Skeletal muscle tissue (tissue), 4 donors: Measurements from ENCODE around the gene B4GALT4. TPM values are rescaled to one million over a fixed set of nuclear protein-coding genes. Genes with fewer than 3 reads are reported as not detected.

Experiments
- H3K27ac ChIP-seq: one replicate; pipeline ENCODE4 v1.7.0; 2013; ENCODE audit warnings: mild to moderate bottlenecking, low read depth, low read length, inconsistent platforms
- H3K27me3 ChIP-seq, 3 donors: one replicate each; pipeline ENCODE4 v1.7.0; 2013; ENCODE audit warnings: low read length in 3 of 3; ENCODE audit not compliant: control insufficient read depth in 3 of 3, insufficient read depth in 3 of 3
- H3K36me3 ChIP-seq, 3 donors: one replicate each; pipeline ENCODE4 v1.7.0; 2013; ENCODE audit warnings: low read length in 3 of 3; ENCODE audit not compliant: control insufficient read depth in 3 of 3, insufficient read depth in 3 of 3
- H3K4me1 ChIP-seq, 3 donors: one replicate each; pipeline ENCODE4 v1.7.0; 2013; ENCODE audit warnings: low read length in 3 of 3, mild to moderate bottlenecking in 3 of 3; ENCODE audit not compliant: control insufficient read depth in 3 of 3, insufficient read depth in 3 of 3
- H3K4me3 ChIP-seq, 3 donors: one replicate each; pipeline ENCODE4 v1.7.0; 2013; ENCODE audit warnings: low read length in 3 of 3
- H3K9ac ChIP-seq, 3 donors: one replicate each; pipeline ENCODE4 v1.7.0; 2013; ENCODE audit warnings: low read length in 3 of 3, mild to moderate bottlenecking in 3 of 3, moderate library complexity in 2 of 3, low read depth in 1 of 3
- H3K9me3 ChIP-seq, 3 donors: one replicate each; pipeline ENCODE4 v1.7.0; 2013; ENCODE audit warnings: low read length in 3 of 3; ENCODE audit not compliant: control insufficient read depth in 3 of 3
- total RNA-seq: library from RNA; depleted of rRNA; stranded (reverse); fragments of >200 nt; gene quantifications from one replicate; pipeline ENCODE4 v1.2.3, GENCODE V29; 2014
- donor health status: Osteomylitis.

B4GALT4 gene
- total RNA-seq, 1 donor from 2014 or later = 7.8 TPM

DNA sequence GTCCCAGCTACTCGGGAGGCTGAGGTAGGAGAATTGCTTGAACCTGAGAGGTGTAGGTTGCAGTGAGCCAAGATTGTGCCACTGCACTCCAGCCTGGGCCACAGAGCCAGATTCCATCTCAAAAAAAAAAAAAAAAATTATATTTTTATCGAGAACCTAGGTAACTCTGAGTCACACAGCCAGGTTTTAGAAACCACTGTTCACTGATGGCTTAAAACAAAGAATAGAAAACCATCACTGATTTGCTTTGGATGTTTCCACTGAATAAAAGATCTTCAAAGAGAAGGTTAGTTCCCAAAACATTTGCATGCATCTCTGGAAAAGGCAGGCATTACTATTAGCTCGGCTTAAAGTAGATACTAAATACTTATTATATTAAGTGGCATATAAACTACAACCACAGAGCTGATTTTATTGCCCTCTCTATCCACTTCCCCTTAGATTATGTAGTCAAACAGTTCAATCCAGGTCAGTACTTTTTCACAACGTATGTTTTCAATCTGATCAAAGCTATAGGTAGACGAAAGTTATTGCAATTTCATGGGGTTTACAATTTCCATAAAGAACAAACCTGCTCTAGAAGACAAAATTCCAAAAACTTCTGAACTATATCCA is 1.4 kb downstream of the B4GALT4 start:
- peaks cover 7 to 14% (median 8%) of the 10 kb centered on the region in 3 donors for H3K4me1 ChIP-seq

GRCh38 chr3:119238363-119238762 is 2.3 kb downstream of the B4GALT4 start:
- Histone ChIP-seq H3K9me3 (no peaks in the 10 kb centered on the region), H3K4me1 (peaks cover 7 to 14% (median 8%) of the 10 kb centered on the region in 3 donors), H3K27me3 (no peaks in the 10 kb centered on the region), H3K27ac (no peak overlapping the region), H3K36me3 (peaks cover 3 to 10% (median 9%) of the 10 kb centered on the region in 3 donors), H3K9ac (no peak overlapping the region), H3K4me3 (no peak overlapping the region)

More for the DNA sequence above, 1.4 kb downstream of the B4GALT4 start:
- peak overlapping the region in 1 of 3 donors; percentile 83 for H3K4me3 ChIP-seq
- peaks cover 3 to 10% (median 8%) of the 10 kb centered on the region in 3 donors for H3K36me3 ChIP-seq
- H3K27me3 ChIP-seq = no peaks in the 10 kb centered on the region
- H3K9me3 ChIP-seq = no peaks in the 10 kb centered on the region
- peak overlapping the region in 2 of 3 donors; percentile 80 to 87 for H3K9ac ChIP-seq
- no peak overlapping the region for H3K27ac ChIP-seq

DNA sequence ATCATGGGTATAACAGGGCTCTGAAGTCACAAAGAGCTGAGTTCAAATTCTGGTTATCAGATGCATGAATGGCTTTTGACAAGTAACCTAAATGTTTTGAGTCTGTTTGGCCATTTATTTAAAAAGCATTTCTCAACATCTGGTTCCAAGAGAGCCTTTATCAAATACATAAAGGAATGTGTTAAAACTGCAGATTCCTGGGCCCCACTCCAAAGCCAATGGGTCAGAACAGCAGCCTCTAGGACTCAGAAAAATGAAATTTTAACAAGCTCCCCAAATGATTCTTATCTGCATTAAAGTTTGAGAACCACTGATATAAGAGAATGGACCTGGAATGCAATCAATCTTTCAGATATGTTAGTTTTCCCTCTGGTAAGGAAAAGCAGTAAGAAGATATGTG is 3.4 kb downstream of the B4GALT4 start:
- no peaks in the 10 kb centered on the region for H3K9me3 ChIP-seq
- no peak overlapping the region for H3K9ac ChIP-seq
- H3K27me3 ChIP-seq = no peaks in the 10 kb centered on the region
- peaks cover 3 to 15% (median 10%) of the 10 kb centered on the region in 3 donors for H3K36me3 ChIP-seq
- H3K27ac ChIP-seq = no peak overlapping the region
- H3K4me1 ChIP-seq = peaks cover 7 to 14% (median 8%) of the 10 kb centered on the region in 3 donors
- no peak overlapping the region for H3K4me3 ChIP-seq

DNA sequence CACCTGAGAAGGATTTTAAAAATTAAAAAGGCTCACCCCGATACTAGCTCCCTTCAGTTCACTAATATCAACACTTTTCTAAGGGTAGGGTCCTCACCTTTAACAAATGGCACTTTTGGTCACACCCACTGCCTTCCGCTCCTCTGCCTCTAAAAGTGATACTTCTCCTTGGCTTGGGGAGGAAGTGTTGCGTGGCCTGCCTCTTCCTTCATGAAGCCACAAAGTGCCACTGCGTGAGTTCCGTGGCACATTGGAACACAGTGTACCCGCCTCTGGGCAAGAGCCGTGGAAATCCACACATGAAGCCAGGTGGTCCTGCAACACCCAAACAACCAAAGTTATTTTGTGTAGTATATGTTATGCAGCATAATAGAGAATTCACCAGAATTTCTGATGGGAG is 3.9 kb downstream of the B4GALT4 start:
- H3K36me3 ChIP-seq = peaks cover 3 to 20% (median 10%) of the 10 kb centered on the region in 3 donors
- H3K4me1 ChIP-seq = peaks cover 7 to 14% (median 8%) of the 10 kb centered on the region in 3 donors

DNA sequence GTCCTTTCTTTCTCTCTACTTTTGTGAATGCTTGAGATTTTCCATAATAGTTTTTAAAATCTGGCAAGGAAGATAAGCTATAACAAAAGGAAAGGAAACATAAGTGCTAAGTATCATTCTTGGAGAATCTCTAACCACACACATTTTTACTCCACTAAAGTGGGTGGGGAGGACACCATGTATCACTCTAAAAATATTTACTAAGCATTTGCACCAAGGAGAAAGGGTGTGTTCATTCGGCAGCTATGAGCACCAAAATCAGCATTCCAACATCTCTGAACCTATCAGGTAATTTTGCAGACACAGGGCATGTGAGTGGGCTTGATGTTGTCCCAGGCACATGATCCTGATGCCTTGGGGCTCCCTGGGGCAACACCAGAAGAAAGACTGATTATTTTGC is 5.5 kb downstream of the B4GALT4 start:
- no peak overlapping the region for H3K4me3 ChIP-seq
- no peaks in the 10 kb centered on the region for H3K9me3 ChIP-seq
- H3K27ac ChIP-seq = no peak overlapping the region
- peaks cover 3 to 6% (median 4%) of the 10 kb centered on the region in 3 donors for H3K4me1 ChIP-seq
- H3K27me3 ChIP-seq = no peaks in the 10 kb centered on the region
- no peak overlapping the region for H3K9ac ChIP-seq
- H3K36me3 ChIP-seq = peaks cover 6 to 28% (median 15%) of the 10 kb centered on the region in 3 donors

More for the DNA sequence above, 3.9 kb downstream of the B4GALT4 start:
- Histone ChIP-seq H3K9me3 (no peaks in the 10 kb centered on the region), H3K27ac (no peak overlapping the region), H3K9ac (no peak overlapping the region), H3K4me3 (no peak overlapping the region), H3K27me3 (no peaks in the 10 kb centered on the region)

DNA sequence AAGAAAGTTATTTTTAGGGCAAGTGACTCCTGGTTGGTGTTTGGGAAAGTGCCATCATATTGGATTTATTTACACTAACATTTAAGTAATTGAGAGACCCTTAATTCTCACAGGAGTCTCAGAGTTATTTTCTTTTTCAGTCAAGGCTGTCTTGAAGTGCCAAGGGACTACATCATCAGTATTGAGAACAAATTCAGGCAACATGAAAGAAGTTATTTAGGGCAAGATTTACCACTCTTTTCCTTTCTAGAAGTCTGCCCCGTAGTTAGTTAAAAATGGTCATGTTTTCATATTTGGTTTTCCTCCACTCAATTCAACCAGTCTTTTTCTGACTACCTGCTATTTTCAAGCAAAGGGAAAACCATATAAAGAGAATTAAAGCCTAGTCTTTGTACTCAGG is 6.1 kb downstream of the B4GALT4 start:
- peaks cover 0 to 2% (median 1%) of the 10 kb centered on the region in 3 donors for H3K4me1 ChIP-seq
- no peaks in the 10 kb centered on the region for H3K9me3 ChIP-seq
- H3K9ac ChIP-seq = no peak overlapping the region
- H3K4me3 ChIP-seq = no peak overlapping the region
- no peak overlapping the region for H3K27ac ChIP-seq
- peaks cover 6 to 33% (median 20%) of the 10 kb centered on the region in 3 donors for H3K36me3 ChIP-seq
- no peaks in the 10 kb centered on the region for H3K27me3 ChIP-seq

DNA sequence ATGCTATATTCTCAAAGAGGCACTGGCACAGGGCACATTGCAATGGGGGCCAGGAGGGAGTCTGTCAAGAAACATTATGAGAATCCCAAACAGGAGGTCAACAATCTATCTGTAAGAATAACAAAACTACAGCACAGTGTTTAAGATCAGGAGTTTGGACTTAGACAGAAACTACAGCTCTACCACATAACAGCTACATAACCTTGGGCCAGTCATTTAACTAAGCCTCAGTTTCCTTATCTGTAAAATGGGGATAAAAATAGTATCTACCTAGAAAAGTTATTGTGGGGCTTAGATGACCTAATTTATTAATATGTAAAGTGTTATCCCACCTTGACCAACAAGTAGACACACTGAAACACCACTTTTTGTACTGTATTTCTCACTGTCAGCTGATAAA is 9.9 kb downstream of the B4GALT4 start:
- H3K4me1 ChIP-seq = no peaks in the 10 kb centered on the region
- H3K36me3 ChIP-seq = peaks cover 21 to 54% (median 47%) of the 10 kb centered on the region in 3 donors
- H3K9me3 ChIP-seq = no peaks in the 10 kb centered on the region
- no peak overlapping the region for H3K27ac ChIP-seq
- H3K27me3 ChIP-seq = no peaks in the 10 kb centered on the region
- no peak overlapping the region for H3K9ac ChIP-seq
- no peak overlapping the region for H3K4me3 ChIP-seq

DNA sequence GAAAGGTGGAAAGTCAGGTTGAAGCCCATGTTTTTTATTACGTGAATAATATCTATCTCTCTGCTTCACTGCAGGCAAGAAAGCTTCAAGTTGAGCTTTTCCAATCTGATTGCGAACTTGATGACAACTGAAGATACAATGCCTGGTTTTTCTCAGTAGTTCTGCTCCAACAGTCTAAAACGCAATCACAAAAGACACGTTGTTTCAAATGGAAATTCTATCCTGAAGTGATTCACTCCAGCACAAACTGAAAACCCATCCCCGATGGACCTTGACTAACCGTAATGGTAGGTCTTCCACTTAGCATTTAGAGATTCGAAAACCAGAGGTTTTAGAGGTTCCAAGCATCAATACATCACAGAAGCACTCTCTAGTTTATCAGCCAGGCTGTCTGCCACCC is 10.6 kb downstream of the B4GALT4 start:
- Histone ChIP-seq H3K4me1 (no peaks in the 10 kb centered on the region), H3K27me3 (no peaks in the 10 kb centered on the region), H3K9me3 (no peaks in the 10 kb centered on the region), H3K27ac (no peak overlapping the region), H3K36me3 (peaks cover 18 to 51% (median 42%) of the 10 kb centered on the region in 3 donors), H3K9ac (no peak overlapping the region), H3K4me3 (no peak overlapping the region)

- no peaks in the 10 kb centered on the region for H3K4me1 ChIP-seq
- H3K9me3 ChIP-seq = no peaks in the 10 kb centered on the region
- peaks cover 18 to 45% (median 38%) of the 10 kb centered on the region in 3 donors for H3K36me3 ChIP-seq
- no peak overlapping the region for H3K4me3 ChIP-seq
- H3K27ac ChIP-seq = no peak overlapping the region
- no peaks in the 10 kb centered on the region for H3K27me3 ChIP-seq
- no peak overlapping the region for H3K9ac ChIP-seq
Observed at GRCh38 chr3:119229190-119229589, 11.5 kb downstream of the B4GALT4 start.

DNA sequence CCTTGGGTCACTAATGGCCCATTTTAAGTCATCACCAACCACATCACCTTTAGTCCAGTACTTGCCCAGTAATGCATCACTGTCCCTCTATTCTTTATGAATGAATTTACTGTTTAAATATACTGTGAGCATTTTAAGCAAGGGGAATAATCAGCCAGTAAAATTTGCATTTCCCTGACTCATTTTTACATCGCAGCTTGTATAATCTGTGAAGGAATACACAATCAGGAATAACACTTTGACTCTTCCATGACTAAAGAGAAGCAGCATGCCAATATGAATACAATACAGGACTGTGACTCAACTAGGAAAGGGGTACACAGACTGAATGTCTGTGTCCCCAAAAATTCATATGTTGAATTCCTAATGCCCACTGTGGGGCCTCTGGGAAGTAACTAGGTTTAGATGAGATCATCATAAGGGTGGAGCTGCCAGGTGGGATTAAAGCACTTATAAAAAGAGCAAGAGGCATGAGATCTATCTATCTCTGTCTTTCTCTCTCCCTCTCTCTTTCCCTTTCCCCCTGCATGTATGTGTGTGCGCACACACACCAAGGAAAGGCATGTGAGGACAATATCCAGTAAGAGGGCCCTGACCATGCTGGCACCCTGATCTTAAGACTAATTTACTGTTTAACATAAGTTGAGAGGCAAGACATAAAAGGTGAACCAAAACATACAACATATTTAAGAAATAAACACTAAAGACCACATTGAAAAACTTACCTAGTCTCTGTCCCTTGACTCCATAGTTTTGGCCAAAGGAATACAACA is 12.1 kb downstream of the B4GALT4 start:
- no peak overlapping the region for H3K4me3 ChIP-seq
- H3K36me3 ChIP-seq = peaks cover 19 to 50% (median 42%) of the 10 kb centered on the region in 3 donors
- H3K9ac ChIP-seq = no peak overlapping the region
- no peaks in the 10 kb centered on the region for H3K27me3 ChIP-seq
- H3K27ac ChIP-seq = no peak overlapping the region
- H3K4me1 ChIP-seq = no peaks in the 10 kb centered on the region
- no peaks in the 10 kb centered on the region for H3K9me3 ChIP-seq
